ENCODE data around the gene TAF6.

TAF6 gene

GRCh38 chr7:100120733-100121036 lies 1.5 kb upstream of the TAF6 start:
- DNase-seq (ENCODE audit: low spot score): no peak

- DNase-seq (ENCODE audit: low spot score): peak; percentile 75
These were observed 993 bp upstream of the TAF6 start for GRCh38 chr7:100119970-100120732.

GRCh38 chr7:100118388-100119071 lies 628 bp downstream of the TAF6 start:
- DNase-seq (ENCODE audit: low spot score): no peak

- no peak for DNase-seq (ENCODE audit: low spot score)
These were observed 4.1 kb downstream of the TAF6 start for GRCh38 chr7:100115026-100115425.

- no peak for DNase-seq (ENCODE audit: low spot score)
These were observed 7.2 kb downstream of the TAF6 start for GRCh38 chr7:100111914-100112313.

GRCh38 chr7:100111156-100111555 lies 8.0 kb downstream of the TAF6 start:
- no peak for DNase-seq (ENCODE audit: low spot score)

GRCh38 chr7:100109521-100110163 lies 9.5 kb downstream of the TAF6 start:
- DNase-seq (ENCODE audit: low spot score): no peak

- no peak for DNase-seq (ENCODE audit: low spot score)
These were observed 11.3 kb downstream of the TAF6 start for GRCh38 chr7:100107890-100108289.

GRCh38 chr7:100107125-100107737 lies 11.9 kb downstream of the TAF6 start:
- no peak for DNase-seq (ENCODE audit: low spot score)

- DNase-seq (ENCODE audit: low spot score): no peak
These were observed 12.5 kb downstream of the TAF6 start for GRCh38 chr7:100106633-100107032.

GRCh38 chr7:100105534-100105933 lies 13.6 kb downstream of the TAF6 start:
- no peak for DNase-seq (ENCODE audit: low spot score)

GRCh38 chr7:100102950-100103840 lies 16.0 kb downstream of the TAF6 start:
- DNase-seq (ENCODE audit: low spot score): no peak

GRCh38 chr7:100101016-100101862 lies 17.9 kb downstream of the TAF6 start, which contains the start of the genes AP4M1 and MCM7:
TSS of gene AP4M1 (plus strand) at chr7:100101643. CDS start at chr7:100101715, 72 bp downstream.
TSS of gene MCM7 (minus strand) at chr7:100101397. CDS start at chr7:100101294, 103 bp downstream.
- DNase-seq (ENCODE audit: low spot score): peak; percentile 98

- DNase-seq (ENCODE audit: low spot score): peak; percentile 89
These were observed 18.6 kb downstream of the TAF6 start for GRCh38 chr7:100100420-100101015.

GRCh38 chr7:100099452-100099851 lies 19.7 kb downstream of the TAF6 start:
- DNase-seq (ENCODE audit: low spot score): no peak

- DNase-seq (ENCODE audit: low spot score): no peak
These were observed 20.2 kb downstream of the TAF6 start for GRCh38 chr7:100098913-100099312.

- DNase-seq (ENCODE audit: low spot score): no peak
These were observed 23.5 kb downstream of the TAF6 start for GRCh38 chr7:100095704-100096103.

- DNase-seq (ENCODE audit: low spot score): no peak
These were observed 23.9 kb downstream of the TAF6 start for GRCh38 chr7:100095289-100095688.

GRCh38 chr7:100093925-100094486 lies 25.2 kb downstream of the TAF6 start:
- no peak for DNase-seq (ENCODE audit: low spot score)

- DNase-seq (ENCODE audit: low spot score): no peak
These were observed 25.7 kb downstream of the TAF6 start for GRCh38 chr7:100093498-100093897.

Data from pons (tissue), 1 donor.